Measurements from ENCODE around the gene SCML2.
"Not testable (repeated sequence)": the region's sequence is repeated elsewhere in the genome, so short reads cannot be mapped to it uniquely, and the experiment has no call there.

SCML2 gene

GRCh38 chrX:18271309-18271708 lies 83.2 kb downstream of the SCML2 start:
- DNase-seq (ENCODE audit: low read depth) = no peak

- DNase-seq (ENCODE audit: low read depth) = no peak
Measured at GRCh38 chrX:18255059-18255458, 99.4 kb downstream of the SCML2 start.

- no peak for DNase-seq (ENCODE audit: low read depth)
Measured at GRCh38 chrX:18252644-18253359, 101.7 kb downstream of the SCML2 start.

- not testable (repeated sequence) for DNase-seq (ENCODE audit: low read depth)
Measured at GRCh38 chrX:18229646-18230045, 124.8 kb downstream of the SCML2 start.

GRCh38 chrX:18228069-18228468 lies 126.4 kb downstream of the SCML2 start:
- no peak for DNase-seq (ENCODE audit: low read depth)

- DNase-seq (ENCODE audit: low read depth) = no peak
Measured at GRCh38 chrX:18227458-18227857, 127.0 kb downstream of the SCML2 start.

- DNase-seq (ENCODE audit: low read depth) = no peak
Measured at GRCh38 chrX:18220786-18221185, 133.7 kb downstream of the SCML2 start, which contains the start of gene BEND2. Gene BEND2, minus strand, starts transcription at chrX:18220886. Its CDS starts 136 bp downstream, at chrX:18220750.

GRCh38 chrX:18210470-18210869 lies 144.0 kb downstream of the SCML2 start:
- no peak for DNase-seq (ENCODE audit: low read depth)

- no peak for DNase-seq (ENCODE audit: low read depth)
Measured at GRCh38 chrX:18206657-18207056, 147.8 kb downstream of the SCML2 start.

GRCh38 chrX:18203631-18204030 lies 150.9 kb downstream of the SCML2 start:
- no peak for DNase-seq (ENCODE audit: low read depth)

- DNase-seq (ENCODE audit: low read depth) = no peak
Measured at GRCh38 chrX:18194688-18195087, 159.8 kb downstream of the SCML2 start.

All from CMK (cell line).